Ramos (cell line): ENCODE measurements around the gene SPEM1.
"Not testable (repeated sequence)": the region's sequence is repeated elsewhere in the genome, so short reads cannot be mapped to it uniquely, and the experiment has no call there.

Experiments used
- in situ Hi-C: fragments of 300-500 bp; cut with MboI; formaldehyde crosslinking; loops from one replicate; pipeline ENCODE4 v1.14.3; 2022; ENCODE audit warnings: low sequenced_read_pairs; ENCODE audit not compliant: unreplicated experiment

The SPEM1 gene

GRCh38 chr17:7466318-7466638 is 46.2 kb downstream of the SPEM1 start:
- in situ Hi-C loops: no loop called here

GRCh38 chr17:7466639-7467341 is 46.7 kb downstream of the SPEM1 start:
- in situ Hi-C loops: no loop called here

GRCh38 chr17:7467498-7467897 is 47.4 kb downstream of the SPEM1 start:
- in situ Hi-C loops: no loop called here

GRCh38 chr17:7468290-7468689 is 48.2 kb downstream of the SPEM1 start:
- in situ Hi-C loops: no loop called here

- in situ Hi-C loops: no loop called here
Measured at GRCh38 chr17:7468804-7469389, 48.8 kb downstream of the SPEM1 start.

GRCh38 chr17:7469843-7470242 is 49.7 kb downstream of the SPEM1 start:
- in situ Hi-C loops: not testable (repeated sequence)

- in situ Hi-C loops: not testable (repeated sequence)
Measured at GRCh38 chr17:7470457-7470973, 50.4 kb downstream of the SPEM1 start.
